IMR-90 (cell line): ENCODE results near the gene SMIM12. TPM values are rescaled to one million over a fixed set of nuclear protein-coding genes. Genes with fewer than 3 reads are reported as not detected.

ENCODE experiments used
- ATAC-seq: fragments of 200-7000 bp; cut with Tn5 transposase; 2 replicates; pipeline ENCODE4 v1.9.1; 2020; ENCODE audit warnings: low read depth, mild to moderate bottlenecking, moderate library complexity
- BruUV-seq: library from RNA; stranded (reverse); fragments of 400-500 nt; replicated peaks from 2 replicates; lab custom pipeline; 2021; lab: Mats Ljungman, UMichigan
- CTCF ChIA-PET: fragments of 300-600 bp; formaldehyde crosslinking; extraction: SDS; loops from one replicate; lab custom pipeline; 2021; ENCODE audit warnings: antibody characterized with exemption; lab: Yijun Ruan, JAX
- POLR2A ChIA-PET: fragments of 300-600 bp; sonication (Branson Sonifier 250); formaldehyde crosslinking; loops from one replicate; lab custom pipeline; 2022; ENCODE audit warnings: antibody characterized with exemption; ENCODE audit not compliant: unreplicated experiment; lab: Charles Lee
- DNase-seq: peaks from one replicate; pipeline ENCODE4 v3.0.0; 2013
- H2AFZ ChIP-seq: replicated peaks from 2 replicates; pipeline ENCODE3; 2013; ENCODE audit warnings: low read length, mild to moderate bottlenecking; ENCODE audit not compliant: poor library complexity
- H2AK5ac ChIP-seq: 2 replicates; pipeline ENCODE4 v1.6.1; 2013; ENCODE audit warnings: low read depth, low read length, inconsistent platforms
- H2AK9ac ChIP-seq: replicated peaks from 2 replicates; pipeline ENCODE3; 2013; ENCODE audit warnings: mild to moderate bottlenecking, low read depth, low read length, moderate library complexity; ENCODE audit not compliant: poor library complexity
- H2BK120ac ChIP-seq: 2 replicates; pipeline ENCODE4 v1.6.1; 2013; ENCODE audit warnings: low read depth, low read length, inconsistent platforms
- H2BK15ac ChIP-seq: 3 replicates; pipeline ENCODE4 v1.6.1; 2013; ENCODE audit warnings: low read depth, low read length, inconsistent platforms
- H2BK20ac ChIP-seq: 2 replicates; pipeline ENCODE4 v1.6.1; 2013; ENCODE audit warnings: low read depth, mild to moderate bottlenecking, inconsistent platforms, low read length, moderate library complexity
- H2BK5ac ChIP-seq: 2 replicates; pipeline ENCODE4 v1.6.1; 2013; ENCODE audit warnings: mild to moderate bottlenecking, low read depth, low read length, inconsistent platforms; ENCODE audit not compliant: poor library complexity, severe bottlenecking
- H3K14ac ChIP-seq: replicated peaks from 2 replicates; pipeline ENCODE4 v1.6.1; 2013; ENCODE audit warnings: low read depth, low read length, inconsistent platforms
- H3K18ac ChIP-seq: 2 replicates; pipeline ENCODE4 v1.6.1; 2013; ENCODE audit warnings: low read depth, low read length, control low read depth
- H3K23ac ChIP-seq: 2 replicates; pipeline ENCODE4 v1.6.1; 2013; ENCODE audit warnings: low read depth, low read length, inconsistent platforms
- H3K27ac ChIP-seq: 2 replicates; pipeline ENCODE4 v1.5.1; 2013; ENCODE audit warnings: mild to moderate bottlenecking, control low read depth, low read length; ENCODE audit not compliant: insufficient read depth
- H3K27me3 ChIP-seq: 2 replicates; pipeline ENCODE4 v1.6.1; 2013; ENCODE audit warnings: low read length; ENCODE audit not compliant: control insufficient read depth, insufficient read depth
- H3K36me3 ChIP-seq: 2 replicates; pipeline ENCODE4 v1.6.1; 2013; ENCODE audit warnings: low read length, mixed read lengths; ENCODE audit not compliant: control insufficient read depth, insufficient read depth
- H3K4ac ChIP-seq: 2 replicates; pipeline ENCODE4 v1.6.1; 2013; ENCODE audit warnings: low read depth, low read length, inconsistent platforms
- H3K4me1 ChIP-seq: 2 replicates; pipeline ENCODE4 v1.6.1; 2013; ENCODE audit warnings: low read length, mixed read lengths; ENCODE audit not compliant: control insufficient read depth, insufficient read depth
- H3K4me2 ChIP-seq: 2 replicates; pipeline ENCODE4 v1.6.1; 2013; ENCODE audit warnings: low read depth, mild to moderate bottlenecking, control low read depth, low read length, moderate library complexity
- H3K4me3 ChIP-seq: 2 replicates; pipeline ENCODE4 v1.5.1; 2013; ENCODE audit warnings: low read depth, mild to moderate bottlenecking, control low read depth, low read length, moderate library complexity; ENCODE audit not compliant: insufficient read depth
- H3K56ac ChIP-seq: 2 replicates; pipeline ENCODE4 v1.6.1; 2013; ENCODE audit warnings: low read length, inconsistent platforms; ENCODE audit not compliant: insufficient read depth; ENCODE audit errors: extremely low read depth
- H3K79me1 ChIP-seq, 2 experiments: 2 replicates each; pipeline ENCODE4 v1.6.1; 2013; ENCODE audit warnings: low read length in 2 of 2, inconsistent platforms in 1 of 2, low read depth in 1 of 2
- H3K9ac ChIP-seq: 2 replicates; pipeline ENCODE4 v1.6.1; 2013; ENCODE audit warnings: low read depth, low read length, control low read depth
- H3K9me1 ChIP-seq: 2 replicates; pipeline ENCODE4 v1.6.1; 2013; ENCODE audit warnings: low read length, inconsistent platforms; ENCODE audit not compliant: insufficient read depth
- H3K9me3 ChIP-seq: 2 replicates; pipeline ENCODE4 v1.6.1; 2013; ENCODE audit warnings: low read length; ENCODE audit not compliant: control insufficient read depth, insufficient read depth
- H4K20me1 ChIP-seq: 2 replicates; pipeline ENCODE4 v1.6.1; 2013; ENCODE audit warnings: low read length, inconsistent platforms; ENCODE audit not compliant: insufficient read depth
- H4K5ac ChIP-seq: 2 replicates; pipeline ENCODE4 v1.6.1; 2013; ENCODE audit warnings: mild to moderate bottlenecking, low read depth, low read length, control low read depth
- H4K8ac ChIP-seq, 2 experiments: 2 replicates each; pipeline ENCODE4 v1.6.1; 2013; ENCODE audit warnings: low read depth in 2 of 2, low read length in 2 of 2, control low read depth in 1 of 2, inconsistent platforms in 1 of 2
- H4K91ac ChIP-seq: 2 replicates; pipeline ENCODE4 v1.6.1; 2013; ENCODE audit warnings: low read depth, low read length, inconsistent platforms; ENCODE audit not compliant: insufficient read depth
- MXI1 ChIP-seq: IDR thresholded peaks from 2 replicates; pipeline ENCODE4 v1.6.1; 2012; ENCODE audit warnings: low read depth, mild to moderate bottlenecking, low read length, moderate library complexity, borderline replicate concordance
- RAD21 ChIP-seq: IDR thresholded peaks from 2 replicates; pipeline ENCODE4 v1.6.1; 2012; ENCODE audit warnings: low read length, improper control_type of control experiment
- WGBS, 2 experiments: methylation state at CpG; one replicate each; pipeline versions ENCODE4 v1.1.5 to v1.1.7; 2013; ENCODE audit warnings: missing lambda C conversion rate in 2 of 2; ENCODE audit not compliant: insufficient read length in 1 of 2; ENCODE audit errors: extremely low coverage in 2 of 2; 5-methylcytosine and 5-hydroxymethylcytosine counted together
- dilution Hi-C: fragments of 300-500 bp; cut with HindIII; formaldehyde crosslinking; loops from one replicate; pipeline ENCODE4 v1.14.3; 2018; ENCODE audit warnings: low sequenced_read_pairs; ENCODE audit not compliant: unreplicated experiment
- in situ Hi-C: fragments of 300-500 bp; cut with MboI; formaldehyde crosslinking; loops from 3 replicates; pipeline ENCODE4 v1.14.3; 2019; ENCODE audit warnings: low sequenced_read_pairs, inconsistent platforms, mixed read lengths
- intact Hi-C: fragments of 100-400 bp; cut with micrococcal nuclease; formaldehyde crosslinking; loops from 2 replicates; pipeline ENCODE4 v1.10.0; 2022
- polyA plus RNA-seq, 3 experiments: library from polyadenylated mRNA; depleted of rRNA; stranded (reverse); fragments of >200 nt; gene quantifications; 2 replicates each; pipeline ENCODE4 v1.2.3, GENCODE V29; 2012; ENCODE audit warnings: low replicate concordance in 1 of 3
- total RNA-seq: library from RNA; depleted of rRNA; stranded (reverse); fragments of >200 nt; gene quantifications from 2 replicates; pipeline ENCODE4 v1.2.3, GENCODE V29; 2012
- TF ChIP-seq, protein P1 (sequence below): conservative IDR thresholded peaks from 2 replicates; pipeline ENCODE4 v1.5.1; 2012; ENCODE audit warnings: mild to moderate bottlenecking, low read depth, low read length, improper control_type of control experiment

The SMIM12 gene
- total and polyA plus RNA-seq, 2 of the 4 experiments (the other 2 are of a cell fraction) = 31.9 to 44.4 TPM

DNA sequence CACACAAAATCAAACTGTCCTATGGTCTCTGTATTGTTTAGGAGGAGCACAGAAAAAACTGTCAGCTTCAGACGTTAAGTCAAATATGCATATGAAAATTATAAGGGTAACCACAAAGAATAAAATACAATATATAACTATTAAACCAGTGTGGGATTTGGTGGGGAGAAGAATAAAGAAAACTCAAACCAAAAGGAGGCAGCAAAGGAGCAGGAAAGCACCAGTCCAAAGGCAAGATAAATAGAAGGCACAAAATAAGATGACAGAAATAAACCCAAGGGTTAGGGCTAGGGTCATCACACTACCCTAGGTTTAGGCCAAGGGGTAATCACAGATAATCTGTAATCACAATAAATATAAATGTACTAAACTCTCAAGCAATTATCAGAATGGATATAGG lies 37.1 kb upstream of the SMIM12 start:
- no peaks in the 10 kb centered on the region for H3K9me1 ChIP-seq
- no peak overlapping the region for H3K4ac ChIP-seq
- ChIA-PET CTCF (no interaction called here), POLR2A (interaction anchor here (0.6 kb wide), 2 partner anchors 95 to 276 kb away, joined by 3 read pairs; no protein-coding TSS in a partner anchor)
- TF ChIP-seq, protein P1, sequence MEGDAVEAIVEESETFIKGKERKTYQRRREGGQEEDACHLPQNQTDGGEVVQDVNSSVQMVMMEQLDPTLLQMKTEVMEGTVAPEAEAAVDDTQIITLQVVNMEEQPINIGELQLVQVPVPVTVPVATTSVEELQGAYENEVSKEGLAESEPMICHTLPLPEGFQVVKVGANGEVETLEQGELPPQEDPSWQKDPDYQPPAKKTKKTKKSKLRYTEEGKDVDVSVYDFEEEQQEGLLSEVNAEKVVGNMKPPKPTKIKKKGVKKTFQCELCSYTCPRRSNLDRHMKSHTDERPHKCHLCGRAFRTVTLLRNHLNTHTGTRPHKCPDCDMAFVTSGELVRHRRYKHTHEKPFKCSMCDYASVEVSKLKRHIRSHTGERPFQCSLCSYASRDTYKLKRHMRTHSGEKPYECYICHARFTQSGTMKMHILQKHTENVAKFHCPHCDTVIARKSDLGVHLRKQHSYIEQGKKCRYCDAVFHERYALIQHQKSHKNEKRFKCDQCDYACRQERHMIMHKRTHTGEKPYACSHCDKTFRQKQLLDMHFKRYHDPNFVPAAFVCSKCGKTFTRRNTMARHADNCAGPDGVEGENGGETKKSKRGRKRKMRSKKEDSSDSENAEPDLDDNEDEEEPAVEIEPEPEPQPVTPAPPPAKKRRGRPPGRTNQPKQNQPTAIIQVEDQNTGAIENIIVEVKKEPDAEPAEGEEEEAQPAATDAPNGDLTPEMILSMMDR = peak; percentile 32; the same call in 1 of the 2 replicates
- TF ChIP-seq RAD21 (peak; percentile 37), MXI1 (no peak)
- no peaks in the 10 kb centered on the region for H3K36me3 ChIP-seq
- H4K91ac ChIP-seq = no peak overlapping the region
- H3K27me3 ChIP-seq = peaks cover 7% of the 10 kb centered on the region
- H2BK5ac ChIP-seq = no peak overlapping the region
- no peak overlapping the region for H3K14ac ChIP-seq
- DNase-seq (no peak), ATAC-seq (no peak)
- no peak overlapping the region for H3K4me3 ChIP-seq
- dilution Hi-C loops = no loop called here
- H2BK20ac ChIP-seq = no peak overlapping the region
- intact Hi-C loops = loop anchor here (5.0 kb wide), 1 partner anchor 571 kb away; no protein-coding TSS in a partner anchor
- H3K4me1 ChIP-seq = no peaks in the 10 kb centered on the region
- H3K9ac ChIP-seq = no peak overlapping the region
- no peak overlapping the region for H4K8ac ChIP-seq
- H2AFZ ChIP-seq = no peak overlapping the region
- in situ Hi-C loops = no loop called here
- H3K9me3 ChIP-seq = no peaks in the 10 kb centered on the region
- H3K18ac ChIP-seq = no peak overlapping the region
- H2BK120ac ChIP-seq = no peak overlapping the region
- no peak overlapping the region for H2AK9ac ChIP-seq
- no peak overlapping the region for H2AK5ac ChIP-seq
- H3K56ac ChIP-seq = no peak overlapping the region
- no peak overlapping the region for H3K23ac ChIP-seq
- H3K79me1 ChIP-seq = no peaks in the 10 kb centered on the region
- H4K20me1 ChIP-seq = no peaks in the 10 kb centered on the region
- H3K27ac ChIP-seq = no peak overlapping the region
- H2BK15ac ChIP-seq = no peak overlapping the region
- no TSS peak for BruUV-seq
- H3K4me2 ChIP-seq = no peak overlapping the region
- no CpG with 5 or more reads among the region's 1 CpG for WGBS, 2 experiments
- H4K5ac ChIP-seq = no peak overlapping the region
